Heart right ventricle (tissue), 16 donors: ENCODE results near the gene CHST2. TPM values are rescaled to one million over a fixed set of nuclear protein-coding genes. Genes with fewer than 3 reads are reported as not detected.

Experiments used
- ATAC-seq, 8 donors: fragments of 200-7000 bp; cut with Tn5 transposase; one replicate each; pipeline ENCODE4 v1.9.1; 2020; ENCODE audit warnings: mild to moderate bottlenecking in 8 of 8, moderate library complexity in 8 of 8, moderate number of reproducible peaks in 1 of 8
- DNase-seq, 2 donors: peaks; one replicate each; pipeline ENCODE4 v3.0.0-alpha.2; 2020
- H3K27ac ChIP-seq, 10 donors: fragments of 200-600 bp; sonication (generic) in 2 of 10; one replicate each; pipeline versions ENCODE4 v1.5.0 to v1.8.0; 2020 to 2022; ENCODE audit warnings: mild to moderate bottlenecking in 3 of 10
- H3K27me3 ChIP-seq, 7 donors: fragments of 200-600 bp; one replicate each; pipeline ENCODE4 v1.8.0; 2021 to 2022; ENCODE audit warnings: mild to moderate bottlenecking in 2 of 7
- H3K36me3 ChIP-seq, 9 donors: fragments of 200-600 bp; sonication (generic) in 1 of 9; one replicate each; pipeline versions ENCODE4 v1.5.0 to v1.8.0; 2020 to 2022; ENCODE audit warnings: mild to moderate bottlenecking in 2 of 9
- H3K4me1 ChIP-seq, 9 donors: fragments of 200-600 bp; sonication (generic) in 1 of 9; one replicate each; pipeline versions ENCODE4 v1.5.0 to v1.8.0; 2020 to 2022; ENCODE audit warnings: mild to moderate bottlenecking in 4 of 9
- H3K4me3 ChIP-seq, 10 donors: fragments of 200-600 bp; sonication (generic) in 2 of 10; one replicate each; pipeline versions ENCODE4 v1.5.0 to v1.8.0; 2020 to 2022; ENCODE audit warnings: mild to moderate bottlenecking in 7 of 10, moderate library complexity in 2 of 10
- H3K9me3 ChIP-seq, 11 donors: fragments of 200-600 bp in 10 of 11; sonication (generic) in 2 of 11; one replicate each; pipeline versions ENCODE4 v1.5.0 to v1.8.0; 2013 to 2022; ENCODE audit warnings: mild to moderate bottlenecking in 2 of 11, control low read depth in 1 of 11, moderate library complexity in 1 of 11
- WGBS, 2 donors: extraction: QIAGEN DNeasy Blood & Tissue Kit; methylation state at CpG; one replicate each; pipeline ENCODE4 v1.1.7; 2013; ENCODE audit warnings: inconsistent platforms in 1 of 2; 5-methylcytosine and 5-hydroxymethylcytosine counted together
- intact Hi-C, 10 donors: fragments of 100-400 bp; cut with DNase I; formaldehyde crosslinking; loops; one replicate each; pipeline versions ENCODE4 v1.11.1 to v1.14.2; 2022
- polyA plus RNA-seq, 2 donors: library from polyadenylated mRNA; stranded (reverse); fragments of 200-250 nt; gene quantifications; one replicate each; pipeline ENCODE4 v1.2.3, GENCODE V29; 2013
- total RNA-seq, 10 donors: library from RNA; stranded (reverse); fragmentation: NEBNext Ultra II Directional in 3 of 10; extraction: Animal tissue kit (Norgen Biotek cat#: 25700) in 3 of 10; gene quantifications; one replicate each; pipeline versions ENCODE4 v1.2.1 to v1.2.4, GENCODE V29; 2021 to 2023
- TF ChIP-seq, protein P1 (sequence below), 9 donors: fragments of 200-600 bp; sonication (generic) in 2 of 9; IDR thresholded peaks; one replicate each; pipeline versions ENCODE4 v1.5.0 to v1.8.0; 2021 to 2022; ENCODE audit warnings: antibody characterized with exemption in 9 of 9, mild to moderate bottlenecking in 5 of 9, moderate library complexity in 1 of 9
- donor health status: Arrhythmogenic right ventricular cardiomyopathy.
- donor health status: ischemic (EF 13 %, LVEDD 7.1; RV severe dilation, severe dysfunction).
- donor health status: healthy with polysubstance abuse.
- donor health status: DM: no; HTN: yes; CAD: no.
- donor health status: DM: no; HTN: no; CAD: no.
- donor health status: ischemic (EF 25% LVEDD 6.9; RV normal size, moderate dysfunction).
- donor health status: ischemic (EF 25% LVEDD 5.7; RV mildly dilated, moderate dysfunction).
- donor health status: healthy.
- donor health status: DM: yes; HTN: yes; CAD: no.
- donor health status: Ischemic cardiomyopathy.
- donor health status: ischemic (EF 35%, LVEDD 5.7; RV mildly dilated, moderate dysfunction).
- donor health status: nonischemic (EF 11% LVEDD 7.7; RV severe dilation, severe dysfunction).
- donor health status: DM: yes; HTN: yes; CAD: no.
- donor health status: PGD.
- donor health status: ischemic (EF 29% LVEDD 5.4; RV normal size, mild dysfunction).
- donor health status: nonischemic (EF 23%, LVEDD 6.1; RV moderate dilation, normal function).

CHST2 gene
- total and polyA plus RNA-seq, 12 donors = 0.44 to 7.0 (median 1.7) TPM

DNA sequence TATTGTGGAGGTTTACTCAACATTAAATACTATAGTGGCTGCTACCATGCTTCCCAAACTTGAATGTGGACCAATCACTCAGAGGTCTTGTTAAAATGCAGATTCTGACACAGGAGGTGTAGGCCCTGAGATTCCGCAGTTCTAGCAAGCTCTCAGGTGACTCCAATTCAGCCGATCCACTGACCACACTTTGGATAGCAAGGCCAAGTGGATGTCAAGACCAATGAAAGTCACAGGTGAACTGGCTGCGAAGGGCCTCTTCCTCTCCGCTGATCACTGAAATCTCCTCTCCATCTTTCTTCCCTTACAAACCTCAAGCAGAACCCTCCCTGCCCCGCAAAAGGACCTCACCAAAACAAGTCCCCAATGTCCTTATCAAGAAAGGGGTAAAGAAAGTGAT is 9.2 kb upstream of the CHST2 start:
- 84 to 85% methylated on average over 5 of the region's 5 CpGs for WGBS, 2 donors
- Histone ChIP-seq H3K4me1 (no peaks in the 10 kb centered on the region), H3K27me3 (peaks cover 0 to 6% (median 0%) of the 10 kb centered on the region in 7 donors), H3K9me3 (peaks cover 0 to 16% (median 8%) of the 10 kb centered on the region in 11 donors), H3K36me3 (no peaks in the 10 kb centered on the region), H3K27ac (no peak overlapping the region), H3K4me3 (no peak overlapping the region)
- ATAC-seq (no peak), DNase-seq (no peak)
- intact Hi-C loops = loop anchor here in 2 of 10 donors (10.0 kb wide), 2 partner anchors 534 to 564 kb away; no protein-coding TSS in a partner anchor
- TF ChIP-seq, protein P1, sequence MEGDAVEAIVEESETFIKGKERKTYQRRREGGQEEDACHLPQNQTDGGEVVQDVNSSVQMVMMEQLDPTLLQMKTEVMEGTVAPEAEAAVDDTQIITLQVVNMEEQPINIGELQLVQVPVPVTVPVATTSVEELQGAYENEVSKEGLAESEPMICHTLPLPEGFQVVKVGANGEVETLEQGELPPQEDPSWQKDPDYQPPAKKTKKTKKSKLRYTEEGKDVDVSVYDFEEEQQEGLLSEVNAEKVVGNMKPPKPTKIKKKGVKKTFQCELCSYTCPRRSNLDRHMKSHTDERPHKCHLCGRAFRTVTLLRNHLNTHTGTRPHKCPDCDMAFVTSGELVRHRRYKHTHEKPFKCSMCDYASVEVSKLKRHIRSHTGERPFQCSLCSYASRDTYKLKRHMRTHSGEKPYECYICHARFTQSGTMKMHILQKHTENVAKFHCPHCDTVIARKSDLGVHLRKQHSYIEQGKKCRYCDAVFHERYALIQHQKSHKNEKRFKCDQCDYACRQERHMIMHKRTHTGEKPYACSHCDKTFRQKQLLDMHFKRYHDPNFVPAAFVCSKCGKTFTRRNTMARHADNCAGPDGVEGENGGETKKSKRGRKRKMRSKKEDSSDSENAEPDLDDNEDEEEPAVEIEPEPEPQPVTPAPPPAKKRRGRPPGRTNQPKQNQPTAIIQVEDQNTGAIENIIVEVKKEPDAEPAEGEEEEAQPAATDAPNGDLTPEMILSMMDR (IDR thresholded peaks at IDR 0.05) = no peak

GRCh38 chr3:143118630-143119008 is 952 bp upstream of the CHST2 start:
- Histone ChIP-seq H3K27ac (peak overlapping the region in 3 of 10 donors; percentile 1 to 85 (median 73)), H3K4me1 (peaks cover 0 to 41% (median 10%) of the 10 kb centered on the region in 9 donors), H3K27me3 (peaks cover 0 to 56% (median 20%) of the 10 kb centered on the region in 7 donors), H3K4me3 (peak overlapping the region in 9 of 10 donors; percentile 39 to 89 (median 74)), H3K36me3 (peaks cover 0 to 12% (median 0%) of the 10 kb centered on the region in 9 donors), H3K9me3 (no peaks in the 10 kb centered on the region)
- ATAC-seq (no peak), DNase-seq (no peak)
- TF ChIP-seq, protein P1 (IDR thresholded peaks at IDR 0.05) = no peak
- intact Hi-C loops = loop anchor here in 2 of 10 donors (10.0 kb wide), 2 partner anchors 526 to 556 kb away; no protein-coding TSS in a partner anchor
- WGBS, 2 donors = 47 to 49% methylated on average over 13 of the region's 13 CpGs

- TF ChIP-seq, protein P1 (IDR thresholded peaks at IDR 0.05) = no peak
- 0% methylated on average over 77 to 85 of the region's 85 CpGs for WGBS, 2 donors
- Histone ChIP-seq H3K36me3 (peaks cover 0 to 12% (median 0%) of the 10 kb centered on the region in 9 donors), H3K4me3 (peak overlapping the region; percentile 39 to 89 (median 76)), H3K4me1 (peaks cover 0 to 56% (median 10%) of the 10 kb centered on the region in 9 donors), H3K27ac (peak overlapping the region in 8 of 10 donors; percentile 42 to 85 (median 72)), H3K9me3 (no peaks in the 10 kb centered on the region), H3K27me3 (peaks cover 0 to 56% (median 20%) of the 10 kb centered on the region in 7 donors)
- ATAC-seq = peak; percentile 19 to 33 (median 24)
- peak; percentile 8 to 28 for DNase-seq
- intact Hi-C loops = loop anchor here in 5 of 10 donors (10.0 kb wide), 4 partner anchors 185 to 555 kb away; no protein-coding TSS in a partner anchor
Measured at GRCh38 chr3:143119974-143120715, 574 bp downstream of the CHST2 start.

DNA sequence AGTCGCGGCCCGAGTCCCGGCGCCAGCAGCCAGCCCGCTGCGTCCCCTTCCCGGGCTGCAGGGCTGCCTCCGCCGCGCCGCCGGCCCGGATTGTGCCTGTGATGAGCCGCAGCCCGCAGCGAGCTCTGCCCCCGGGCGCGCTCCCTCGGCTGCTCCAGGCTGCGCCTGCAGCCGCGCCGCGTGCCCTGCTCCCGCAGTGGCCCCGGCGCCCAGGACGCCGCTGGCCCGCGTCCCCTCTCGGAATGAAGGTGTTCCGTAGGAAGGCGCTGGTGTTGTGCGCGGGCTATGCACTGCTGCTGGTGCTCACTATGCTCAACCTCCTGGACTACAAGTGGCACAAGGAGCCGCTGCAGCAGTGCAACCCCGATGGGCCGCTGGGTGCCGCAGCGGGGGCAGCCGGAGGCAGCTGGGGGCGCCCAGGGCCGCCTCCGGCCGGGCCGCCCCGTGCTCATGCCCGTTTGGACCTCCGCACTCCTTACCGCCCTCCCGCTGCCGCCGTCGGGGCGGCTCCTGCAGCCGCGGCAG is 1.2 kb downstream of the CHST2 start:
- DNase-seq (peak; percentile 11 to 18), ATAC-seq (peak in 3 of 8 donors; percentile 16 to 23 (median 21))
- intact Hi-C loops = loop anchor here in 4 of 10 donors (10.0 kb wide), 4 partner anchors 184 to 554 kb away; no protein-coding TSS in a partner anchor
- TF ChIP-seq, protein P1 (IDR thresholded peaks at IDR 0.05) = no peak
- 1 to 2% methylated on average over 48 to 60 of the region's 60 CpGs for WGBS, 2 donors
- Histone ChIP-seq H3K4me1 (peaks cover 0 to 56% (median 10%) of the 10 kb centered on the region in 9 donors), H3K27ac (peak overlapping the region in 3 of 10 donors; percentile 74 to 85 (median 79)), H3K36me3 (peaks cover 0 to 12% (median 0%) of the 10 kb centered on the region in 9 donors), H3K27me3 (peaks cover 0 to 56% (median 20%) of the 10 kb centered on the region in 7 donors), H3K9me3 (no peaks in the 10 kb centered on the region), H3K4me3 (peak overlapping the region; percentile 39 to 89 (median 76))
